GM12873 (cell line): Measurements from ENCODE around the gene ZFYVE27.

Source experiments
- CTCF ChIP-seq: IDR thresholded peaks from 2 replicates; pipeline ENCODE4 v1.5.1; 2012; ENCODE audit warnings: low read depth, mild to moderate bottlenecking, moderate library complexity, low read length, control low read depth; ENCODE audit not compliant: insufficient read depth; ENCODE audit errors: missing control alignments

ZFYVE27 gene

GRCh38 chr10:97704341-97704740 lies 32.6 kb upstream of the ZFYVE27 start:
- TF ChIP-seq CTCF, result no peak

- no peak for TF ChIP-seq CTCF
Observed at GRCh38 chr10:97705006-97705670, 31.8 kb upstream of the ZFYVE27 start.

GRCh38 chr10:97707134-97707861 lies 29.6 kb upstream of the ZFYVE27 start:
- no peak for TF ChIP-seq CTCF

GRCh38 chr10:97708167-97708566 lies 28.8 kb upstream of the ZFYVE27 start:
- TF ChIP-seq CTCF, result no peak

GRCh38 chr10:97708976-97709946 lies 27.7 kb upstream of the ZFYVE27 start:
- TF ChIP-seq CTCF, result peak; percentile 69

GRCh38 chr10:97711640-97712572 lies 25.0 kb upstream of the ZFYVE27 start:
- no peak for TF ChIP-seq CTCF
